Peyer's patch (tissue), 4 donors: Measurements from ENCODE around the gene MRNIP. TPM values are rescaled to one million over a fixed set of nuclear protein-coding genes. Genes with fewer than 3 reads are reported as not detected.
A peak's percentile ranks its signal among the peaks of the same experiment; 100 is the strongest.

Experiments used
- DNase-seq, 3 donors: peaks; one replicate each; pipeline ENCODE4 v3.0.0-alpha.2; 2017 to 2019
- H3K27ac ChIP-seq, 4 donors: fragments of 200-600 bp; sonication (generic); one replicate each; pipeline ENCODE4 v1.5.1; 2016 to 2019
- H3K27me3 ChIP-seq, 2 donors: fragments of 200-600 bp; sonication (generic); one replicate each; pipeline ENCODE4 v1.5.1; 2019
- H3K36me3 ChIP-seq, 3 donors: fragments of 200-600 bp; sonication (generic); one replicate each; pipeline ENCODE4 v1.5.1; 2016 to 2019
- H3K4me1 ChIP-seq, 4 donors: fragments of 200-600 bp; sonication (generic); one replicate each; pipeline ENCODE4 v1.5.1; 2016 to 2019
- H3K4me3 ChIP-seq, 4 donors: fragments of 200-600 bp; sonication (generic); 1 replicate in 3 of 4; 2 replicates in 1 of 4; pipeline ENCODE4 v1.5.1; 2016 to 2019; ENCODE audit warnings: mild to moderate bottlenecking in 1 of 4
- H3K9me3 ChIP-seq, 4 donors: fragments of 200-600 bp; sonication (generic); one replicate each; pipeline ENCODE4 v1.5.1; 2016 to 2019; ENCODE audit warnings: mild to moderate bottlenecking in 1 of 4
- POLR2A ChIP-seq, 2 donors: fragments of 450-650 bp; IDR thresholded peaks; one replicate each; pipeline ENCODE4 v1.5.1; 2017; ENCODE audit warnings: antibody characterized with exemption in 2 of 2, mild to moderate bottlenecking in 2 of 2, moderate library complexity in 2 of 2
- total RNA-seq, 4 donors: library from RNA; depleted of rRNA; stranded (reverse); fragments of >200 nt; gene quantifications; one replicate each; pipeline ENCODE4 v1.1.0, GENCODE V29; 2016
- TF ChIP-seq, protein P1 (sequence below), 6 experiments: fragments of 450-650 bp in 4 of 6; fragments of 200-600 bp in 2 of 6; sonication (generic) in 1 of 6; IDR thresholded peaks; one replicate each; pipeline ENCODE4 v1.5.1; 2017 to 2019; ENCODE audit warnings: antibody characterized with exemption in 6 of 6, mild to moderate bottlenecking in 3 of 6, moderate library complexity in 1 of 6

MRNIP gene
- total RNA-seq, 4 donors from 2014 or later: 21.5 to 120 (median 68.3) TPM

DNA sequence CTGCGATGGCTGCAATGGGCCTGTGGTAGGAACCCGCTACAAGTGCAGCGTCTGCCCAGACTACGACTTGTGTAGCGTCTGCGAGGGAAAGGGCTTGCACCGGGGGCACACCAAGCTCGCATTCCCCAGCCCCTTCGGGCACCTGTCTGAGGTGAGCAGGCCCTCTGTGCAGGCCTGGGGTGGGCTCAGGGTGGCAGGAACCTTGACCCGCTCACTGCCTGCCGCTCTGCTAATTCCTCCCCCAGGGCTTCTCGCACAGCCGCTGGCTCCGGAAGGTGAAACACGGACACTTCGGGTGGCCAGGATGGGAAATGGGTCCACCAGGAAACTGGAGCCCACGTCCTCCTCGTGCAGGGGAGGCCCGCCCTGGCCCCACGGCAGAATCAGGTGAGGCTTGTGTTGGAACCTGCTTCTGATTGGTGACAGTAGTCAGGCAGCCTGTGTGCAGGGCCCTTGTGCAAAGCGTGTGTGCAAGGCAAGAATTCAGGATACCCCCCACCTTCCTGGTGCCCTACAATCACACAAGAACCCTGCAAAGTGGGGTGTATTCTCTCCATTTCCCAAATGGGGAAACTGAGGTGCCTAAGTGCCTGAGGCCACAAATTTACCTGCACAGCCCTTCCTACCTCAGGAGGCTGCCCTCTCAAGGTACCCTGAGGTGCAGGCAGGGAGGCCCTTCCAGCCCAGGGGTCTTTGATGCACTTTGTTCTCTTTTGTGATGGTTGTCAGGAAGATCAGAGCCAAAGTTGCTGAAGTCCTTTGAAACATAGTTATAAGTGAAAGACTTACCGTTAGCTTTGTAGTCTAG is 34.5 kb downstream of the MRNIP start:
- no peaks in the 10 kb centered on the region for H3K9me3 ChIP-seq
- peak overlapping the region in 1 of 4 donors; percentile 2 for H3K4me3 ChIP-seq
- H3K27ac ChIP-seq: no peak overlapping the region
- H3K4me1 ChIP-seq: peaks cover 3 to 75% (median 20%) of the 10 kb centered on the region in 4 donors
- no peak for TF ChIP-seq POLR2A (IDR thresholded peaks at IDR 0.05)
- TF ChIP-seq, protein P1, sequence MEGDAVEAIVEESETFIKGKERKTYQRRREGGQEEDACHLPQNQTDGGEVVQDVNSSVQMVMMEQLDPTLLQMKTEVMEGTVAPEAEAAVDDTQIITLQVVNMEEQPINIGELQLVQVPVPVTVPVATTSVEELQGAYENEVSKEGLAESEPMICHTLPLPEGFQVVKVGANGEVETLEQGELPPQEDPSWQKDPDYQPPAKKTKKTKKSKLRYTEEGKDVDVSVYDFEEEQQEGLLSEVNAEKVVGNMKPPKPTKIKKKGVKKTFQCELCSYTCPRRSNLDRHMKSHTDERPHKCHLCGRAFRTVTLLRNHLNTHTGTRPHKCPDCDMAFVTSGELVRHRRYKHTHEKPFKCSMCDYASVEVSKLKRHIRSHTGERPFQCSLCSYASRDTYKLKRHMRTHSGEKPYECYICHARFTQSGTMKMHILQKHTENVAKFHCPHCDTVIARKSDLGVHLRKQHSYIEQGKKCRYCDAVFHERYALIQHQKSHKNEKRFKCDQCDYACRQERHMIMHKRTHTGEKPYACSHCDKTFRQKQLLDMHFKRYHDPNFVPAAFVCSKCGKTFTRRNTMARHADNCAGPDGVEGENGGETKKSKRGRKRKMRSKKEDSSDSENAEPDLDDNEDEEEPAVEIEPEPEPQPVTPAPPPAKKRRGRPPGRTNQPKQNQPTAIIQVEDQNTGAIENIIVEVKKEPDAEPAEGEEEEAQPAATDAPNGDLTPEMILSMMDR (IDR thresholded peaks at IDR 0.05): no peak
- H3K36me3 ChIP-seq: peaks cover 0 to 71% (median 0%) of the 10 kb centered on the region in 3 donors
- no peaks in the 10 kb centered on the region for H3K27me3 ChIP-seq
- DNase-seq: peak in 1 of 3 donors; percentile 42

DNA sequence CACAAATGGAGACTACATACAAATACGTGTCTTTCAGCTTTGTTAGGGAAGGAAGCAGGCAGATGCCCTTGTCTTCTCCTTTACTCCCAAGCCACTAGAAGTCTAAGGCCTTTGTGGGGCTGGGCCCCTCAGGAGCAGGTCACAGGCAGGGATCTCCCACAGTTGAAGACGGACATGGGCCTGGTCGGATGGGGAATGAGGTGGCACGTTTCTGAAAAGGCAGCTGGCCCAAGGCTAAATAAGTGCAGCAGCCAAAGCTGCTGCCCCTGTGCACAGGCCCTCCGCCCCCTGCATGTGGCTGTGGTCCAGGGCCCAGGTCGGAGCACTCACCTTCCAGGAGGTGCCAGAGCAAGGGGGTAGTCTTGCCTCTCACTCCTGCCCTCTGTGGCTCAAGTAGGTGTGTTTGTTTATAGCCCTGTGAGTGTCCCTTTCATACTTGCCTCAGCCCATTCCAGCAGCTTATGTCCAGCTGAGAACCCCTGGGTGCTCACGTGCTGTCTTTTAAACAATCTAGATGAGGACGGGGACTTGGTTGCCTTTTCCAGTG is 36.1 kb downstream of the MRNIP start:
- no peaks in the 10 kb centered on the region for H3K9me3 ChIP-seq
- peaks cover 0 to 55% (median 0%) of the 10 kb centered on the region in 3 donors for H3K36me3 ChIP-seq
- peak overlapping the region in 2 of 4 donors; percentile 9 to 97 for H3K27ac ChIP-seq
- H3K27me3 ChIP-seq: no peaks in the 10 kb centered on the region
- peaks cover 7 to 83% (median 28%) of the 10 kb centered on the region in 4 donors for H3K4me1 ChIP-seq
- H3K4me3 ChIP-seq: peak overlapping the region; percentile 77 to 96 (median 84)
- peak in 1 of 3 donors; percentile 49 for DNase-seq
- TF ChIP-seq, protein P1 (IDR thresholded peaks at IDR 0.05): no peak

DNA sequence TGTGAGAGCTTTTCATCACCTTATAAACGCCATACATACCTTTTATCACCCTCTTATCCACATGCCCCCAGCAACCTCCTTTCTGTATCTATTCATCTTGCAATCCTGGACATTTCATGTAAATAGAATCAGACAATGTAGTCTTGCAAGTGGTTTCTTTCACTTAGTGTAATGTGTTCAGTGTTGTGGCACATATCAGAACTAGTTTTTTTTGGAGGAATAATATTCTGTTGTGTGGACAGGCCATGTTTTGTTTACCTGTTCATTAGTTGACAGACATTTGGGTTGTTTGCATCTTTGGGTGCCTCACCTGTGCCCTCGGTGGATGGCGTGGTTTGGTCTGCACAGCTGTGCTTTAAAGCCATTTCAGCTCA is 36.6 kb downstream of the MRNIP start:
- peak overlapping the region; percentile 93 to 100 (median 96) for H3K27ac ChIP-seq
- H3K36me3 ChIP-seq: peaks cover 0 to 50% (median 0%) of the 10 kb centered on the region in 3 donors
- no peaks in the 10 kb centered on the region for H3K27me3 ChIP-seq

DNA sequence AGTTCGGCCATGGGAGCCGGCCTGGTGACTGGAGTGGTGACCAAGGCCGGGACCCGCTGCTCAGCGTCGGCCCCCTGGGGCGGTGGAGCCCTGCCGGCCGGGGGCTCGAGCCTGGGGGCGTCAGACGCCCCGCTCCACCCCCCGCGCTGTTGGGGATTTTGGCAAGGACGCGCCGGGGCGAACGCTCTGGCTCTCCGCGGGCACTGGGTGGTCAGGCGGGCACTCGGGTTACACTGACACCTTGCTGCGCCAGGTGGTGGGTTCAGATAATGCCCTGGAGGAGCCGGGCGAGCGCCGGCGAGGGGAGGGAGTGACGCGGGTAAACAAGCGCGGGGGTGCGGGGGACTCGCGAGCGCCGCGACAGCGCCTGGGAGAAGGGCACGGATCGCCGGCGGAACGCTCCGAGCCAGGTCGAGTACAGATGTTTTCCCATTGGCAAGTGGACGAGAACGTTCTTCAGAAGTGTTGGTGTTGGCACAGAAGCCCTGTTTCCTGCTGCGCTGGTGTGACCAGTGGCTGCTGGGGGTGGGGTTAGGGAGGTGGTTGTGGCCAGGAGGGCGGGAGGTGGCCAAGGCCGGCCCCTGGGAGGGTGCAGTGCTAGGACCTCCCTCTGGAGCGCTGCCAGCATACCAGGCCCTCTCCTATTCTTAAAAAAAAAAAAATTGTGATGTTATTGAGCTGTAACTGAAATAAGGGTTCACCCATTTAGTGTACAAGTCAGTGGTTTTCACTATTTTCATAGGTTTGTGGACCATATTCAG is 37.1 kb downstream of the MRNIP start:
- H3K27me3 ChIP-seq: no peaks in the 10 kb centered on the region
- DNase-seq: peak; percentile 91 to 97 (median 96)
- H3K9me3 ChIP-seq: no peaks in the 10 kb centered on the region
- peaks cover 7 to 83% (median 32%) of the 10 kb centered on the region in 4 donors for H3K4me1 ChIP-seq
- TF ChIP-seq, protein P1 (IDR thresholded peaks at IDR 0.05): peak in 2 of 6 experiments; percentile 10 to 11
- TF ChIP-seq POLR2A (IDR thresholded peaks at IDR 0.05): peak; percentile 95 to 97
- H3K27ac ChIP-seq: peak overlapping the region; percentile 93 to 100 (median 96)
- peak overlapping the region; percentile 77 to 96 (median 84) for H3K4me3 ChIP-seq
- H3K36me3 ChIP-seq: peaks cover 0 to 45% (median 0%) of the 10 kb centered on the region in 3 donors

More for the DNA sequence above, 36.6 kb downstream of the MRNIP start:
- no peaks in the 10 kb centered on the region for H3K9me3 ChIP-seq
- TF ChIP-seq, protein P1 (IDR thresholded peaks at IDR 0.05): no peak
- no peak for TF ChIP-seq POLR2A (IDR thresholded peaks at IDR 0.05)
- peaks cover 7 to 83% (median 29%) of the 10 kb centered on the region in 4 donors for H3K4me1 ChIP-seq
- H3K4me3 ChIP-seq: peak overlapping the region; percentile 77 to 96 (median 84)
- DNase-seq: no peak
